Testis (tissue), 3 donors: Measurements from ENCODE around the gene PLEKHN1. TPM values are rescaled to one million over a fixed set of nuclear protein-coding genes. Genes with fewer than 3 reads are reported as not detected.

ENCODE experiments used
- DNase-seq: peaks from one replicate; pipeline ENCODE4 v3.0.0-alpha.2; 2019
- H3K27ac ChIP-seq, 2 donors: fragments of 200-600 bp; sonication (generic); one replicate each; pipeline ENCODE4 v1.5.1; 2019
- H3K27me3 ChIP-seq: fragments of 200-600 bp; sonication (generic); one replicate; pipeline ENCODE4 v1.5.1; 2019
- H3K36me3 ChIP-seq: fragments of 200-600 bp; sonication (generic); one replicate; pipeline ENCODE4 v1.5.1; 2017; ENCODE audit warnings: low read depth; ENCODE audit errors: missing control alignments
- H3K4me1 ChIP-seq: fragments of 200-600 bp; sonication (generic); one replicate; pipeline ENCODE4 v1.5.1; 2019
- H3K4me3 ChIP-seq, 2 donors: fragments of 200-600 bp; sonication (generic); one replicate each; pipeline ENCODE4 v1.5.1; 2017 to 2019
- H3K9me3 ChIP-seq: fragments of 200-600 bp; sonication (generic); one replicate; pipeline ENCODE4 v1.5.1; 2017
- POLR2A ChIP-seq: fragments of 450-650 bp; IDR thresholded peaks from one replicate; pipeline ENCODE4 v1.6.1; 2017; ENCODE audit warnings: antibody characterized with exemption, mild to moderate bottlenecking, moderate library complexity
- WGBS, 2 donors: methylation state at CpG; one replicate each; pipeline ENCODE4 v1.1.5; 2018; 5-methylcytosine and 5-hydroxymethylcytosine counted together
- intact Hi-C: fragments of 100-400 bp; cut with DNase I; formaldehyde crosslinking; loops from one replicate; pipeline ENCODE4 v1.15.1; 2023; ENCODE audit warnings: low total_unique reads
- polyA plus RNA-seq: library from polyadenylated mRNA; stranded (reverse); fragments of 350-450 nt; fragmentation: Illumina TruSeq; extraction: RNeasy Lipid Tissue Mini Kit (QIAGEN cat#74804); gene quantifications from one replicate; pipeline ENCODE4 v1.2.3, GENCODE V29; 2014; ENCODE audit warnings: low read depth, low replicate concordance; ENCODE audit not compliant: insufficient read depth
- total RNA-seq, 2 donors: library from RNA; depleted of rRNA; stranded (reverse); fragments of >200 nt; gene quantifications; one replicate each; pipeline ENCODE4 v1.2.3, GENCODE V29; 2016
- TF ChIP-seq, protein P1 (sequence below), 3 experiments: fragments of 450-650 bp in 2 of 3; fragments of 200-600 bp in 1 of 3; sonication (generic) in 1 of 3; IDR thresholded peaks; one replicate each; pipeline ENCODE4 v1.5.1; 2016 to 2019; ENCODE audit warnings: antibody characterized with exemption in 3 of 3, mild to moderate bottlenecking in 2 of 3, moderate library complexity in 1 of 3

PLEKHN1 gene
- total and polyA plus RNA-seq, 3 donors from 2014 or later = 0.21 to 0.56 (median 0.47) TPM

- Histone ChIP-seq H3K4me1 (peaks cover 12% of the 10 kb centered on the region), H3K4me3 (no peak overlapping the region), H3K9me3 (no peaks in the 10 kb centered on the region), H3K36me3 (no peaks in the 10 kb centered on the region), H3K27me3 (no peaks in the 10 kb centered on the region), H3K27ac (no peak overlapping the region)
- intact Hi-C loops = no loop called here
- no peak for DNase-seq
- TF ChIP-seq, protein P1, sequence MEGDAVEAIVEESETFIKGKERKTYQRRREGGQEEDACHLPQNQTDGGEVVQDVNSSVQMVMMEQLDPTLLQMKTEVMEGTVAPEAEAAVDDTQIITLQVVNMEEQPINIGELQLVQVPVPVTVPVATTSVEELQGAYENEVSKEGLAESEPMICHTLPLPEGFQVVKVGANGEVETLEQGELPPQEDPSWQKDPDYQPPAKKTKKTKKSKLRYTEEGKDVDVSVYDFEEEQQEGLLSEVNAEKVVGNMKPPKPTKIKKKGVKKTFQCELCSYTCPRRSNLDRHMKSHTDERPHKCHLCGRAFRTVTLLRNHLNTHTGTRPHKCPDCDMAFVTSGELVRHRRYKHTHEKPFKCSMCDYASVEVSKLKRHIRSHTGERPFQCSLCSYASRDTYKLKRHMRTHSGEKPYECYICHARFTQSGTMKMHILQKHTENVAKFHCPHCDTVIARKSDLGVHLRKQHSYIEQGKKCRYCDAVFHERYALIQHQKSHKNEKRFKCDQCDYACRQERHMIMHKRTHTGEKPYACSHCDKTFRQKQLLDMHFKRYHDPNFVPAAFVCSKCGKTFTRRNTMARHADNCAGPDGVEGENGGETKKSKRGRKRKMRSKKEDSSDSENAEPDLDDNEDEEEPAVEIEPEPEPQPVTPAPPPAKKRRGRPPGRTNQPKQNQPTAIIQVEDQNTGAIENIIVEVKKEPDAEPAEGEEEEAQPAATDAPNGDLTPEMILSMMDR (IDR thresholded peaks at IDR 0.05) = no peak
- no peak for TF ChIP-seq POLR2A
- 34 to 81% methylated on average over 4 to 9 of the region's 10 CpGs for WGBS, 2 donors
Observed at GRCh38 chr1:933603-933940, 32.7 kb upstream of the PLEKHN1 start.

DNA sequence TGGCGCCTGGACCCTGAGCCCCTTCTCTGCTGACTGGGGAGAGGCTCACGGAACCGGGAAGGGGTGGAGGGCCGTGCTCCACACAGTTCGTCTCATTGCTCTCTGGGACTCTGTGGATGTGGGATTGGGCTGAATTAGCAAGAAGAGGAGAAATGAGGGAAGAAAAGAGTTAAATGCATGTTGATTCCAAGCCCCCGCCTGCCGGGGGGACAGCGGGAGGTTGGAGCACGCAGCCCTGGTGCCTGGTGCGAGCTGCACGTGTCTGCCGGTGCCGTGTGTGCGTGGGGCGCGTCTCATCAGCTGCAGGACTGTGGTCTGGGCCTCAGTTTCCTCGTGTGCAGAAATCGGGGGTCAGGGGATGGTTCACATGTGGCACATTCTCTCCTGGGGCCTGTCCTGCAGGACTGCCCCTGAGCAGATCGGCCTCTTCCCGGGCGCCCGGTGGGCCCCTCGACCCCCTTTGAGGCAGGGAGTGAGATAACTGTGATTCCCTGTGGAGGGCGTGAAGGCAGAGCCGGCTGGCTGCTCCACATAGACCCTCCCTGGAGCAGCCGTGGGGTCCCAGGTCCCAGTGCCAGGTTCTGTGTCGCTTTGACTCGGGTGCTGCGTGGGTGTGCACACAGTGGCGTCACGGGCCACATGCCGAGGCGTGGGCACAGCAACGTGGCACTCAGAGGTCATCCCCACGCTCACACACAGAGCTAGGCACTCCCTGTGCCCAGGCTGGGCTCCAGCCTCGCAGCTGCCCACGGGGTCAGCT, 31.1 kb upstream of the PLEKHN1 start:
- 15 to 56% methylated on average over 18 to 37 of the region's 37 CpGs for WGBS, 2 donors
- Histone ChIP-seq H3K4me1 (peaks cover 17% of the 10 kb centered on the region), H3K36me3 (no peaks in the 10 kb centered on the region), H3K9me3 (no peaks in the 10 kb centered on the region), H3K27ac (no peak overlapping the region), H3K4me3 (no peak overlapping the region), H3K27me3 (no peaks in the 10 kb centered on the region)
- no peak for DNase-seq
- intact Hi-C loops = no loop called here
- no peak for TF ChIP-seq POLR2A
- TF ChIP-seq, protein P1 (IDR thresholded peaks at IDR 0.05) = no peak

DNA sequence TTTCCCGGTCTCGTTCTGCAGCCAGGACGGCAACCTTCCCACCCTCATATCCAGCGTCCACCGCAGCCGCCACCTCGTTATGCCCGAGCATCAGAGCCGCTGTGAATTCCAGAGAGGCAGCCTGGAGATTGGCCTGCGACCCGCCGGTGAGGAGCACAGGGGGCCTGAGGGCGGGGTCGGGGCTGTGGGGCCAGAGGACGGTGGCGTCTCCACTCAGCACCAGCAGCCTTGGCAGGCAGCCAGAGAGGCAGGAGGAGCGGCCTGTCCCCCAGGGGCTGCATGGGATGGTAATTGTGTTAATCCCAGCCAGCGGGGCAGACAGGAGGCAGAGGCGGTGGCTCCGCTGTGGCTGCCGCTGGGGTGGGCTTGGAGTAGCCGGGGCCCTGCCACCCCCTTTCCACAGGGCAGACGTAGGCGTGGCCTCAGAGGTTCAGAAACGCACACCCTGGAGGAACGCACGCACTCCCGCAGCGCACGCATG, 30.5 kb upstream of the PLEKHN1 start:
- Histone ChIP-seq H3K4me3 (no peak overlapping the region), H3K9me3 (no peaks in the 10 kb centered on the region), H3K4me1 (peaks cover 17% of the 10 kb centered on the region), H3K36me3 (no peaks in the 10 kb centered on the region), H3K27me3 (no peaks in the 10 kb centered on the region), H3K27ac (no peak overlapping the region)
- no peak for TF ChIP-seq POLR2A
- TF ChIP-seq, protein P1 (IDR thresholded peaks at IDR 0.05) = no peak
- DNase-seq = no peak
- intact Hi-C loops = no loop called here
- WGBS, 2 donors = 17 to 39% methylated on average over 6 to 30 of the region's 30 CpGs

GRCh38 chr1:936348-937264, 29.7 kb upstream of the PLEKHN1 start:
- H3K27ac ChIP-seq = no peak overlapping the region
- H3K9me3 ChIP-seq = no peaks in the 10 kb centered on the region
- peaks cover 23% of the 10 kb centered on the region for H3K4me1 ChIP-seq
- H3K4me3 ChIP-seq = no peak overlapping the region
- DNase-seq = no peak
- whole genome bisulfite sequencing, 2 donors = 80% methylated on average over 22 to 43 of the region's 45 CpGs
- no peaks in the 10 kb centered on the region for H3K36me3 ChIP-seq
- intact Hi-C loops = no loop called here
- H3K27me3 ChIP-seq = no peaks in the 10 kb centered on the region
- no peak for TF ChIP-seq POLR2A
- TF ChIP-seq, protein P1 (IDR thresholded peaks at IDR 0.05) = no peak
